Subcutaneous preadipocyte (primary cell): ENCODE results near the gene EXOSC7. TPM values are rescaled to one million over a fixed set of nuclear protein-coding genes. Genes with fewer than 3 reads are reported as not detected.

Experiments used
- small RNA-seq: library from RNA; depleted of rRNA; stranded (forward); fragments of <200 nt; gene quantifications from one replicate; pipeline ENCODE3, GENCODE V24; 2012
- total RNA-seq: library from RNA; depleted of rRNA; stranded (reverse); fragments of >200 nt; gene quantifications from 2 replicates; pipeline ENCODE4 v1.2.3, GENCODE V29; 2012

Gene EXOSC7
- 37.5 and 40.4 TPM in 2 replicates for total RNA-seq

GRCh38 chr3:44976002-44976815 is at the start of gene EXOSC7, which contains the start of gene ZDHHC3:
TSS of gene EXOSC7 (plus strand) at chr3:44976244. CDS start at chr3:44976278, 34 bp downstream.
TSS of gene ZDHHC3 (minus strand) at chr3:44976174. CDS start at chr3:44959436, 16,738 bp downstream.

DNA sequence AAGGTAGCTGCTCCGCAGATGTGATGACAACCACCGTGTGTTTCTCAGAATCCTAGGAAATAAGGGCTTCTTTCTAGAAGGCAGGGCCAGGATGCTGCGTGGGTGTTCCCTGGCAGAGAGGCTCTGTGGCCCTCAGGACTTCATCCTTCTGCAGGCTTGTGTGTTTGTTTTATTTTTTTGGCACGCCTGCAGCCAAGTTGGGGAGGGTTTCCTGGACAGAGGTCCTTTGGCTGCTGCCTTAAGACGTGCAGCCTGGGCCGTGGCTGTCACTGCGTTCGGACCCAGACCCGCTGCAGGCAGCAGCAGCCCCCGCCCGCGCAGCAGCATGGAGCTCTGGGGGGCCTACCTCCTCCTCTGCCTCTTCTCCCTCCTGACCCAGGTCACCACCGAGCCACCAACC is 50.0 kb downstream of the EXOSC7 start, which contains the start of gene CLEC3B:
CLEC3B (plus strand) TSS at position 266 of the 400 bp plus-strand sequence; CDS start at position 326, 60 bp downstream.

Small RNA genes lying within 50 kb of the gene (small RNA-seq; reads per million reads assigned to genes)
- not detected for gene RNU5B-3P

Other genes starting within 250 kb of the EXOSC7 start
- gene ZNF501, start 246.6 kb upstream of the EXOSC7 start, total RNA-seq = 4.3 and 6.6 TPM in 2 replicates
- 21.3 and 26.8 TPM in 2 replicates for gene KIAA1143, start 214.6 kb upstream of the EXOSC7 start, total RNA-seq
- gene KIF15, start 214.4 kb upstream of the EXOSC7 start, total RNA-seq = 10.7 and 17.4 TPM in 2 replicates
- 11.3 and 17.6 TPM in 2 replicates for gene TMEM42, start 114.3 kb upstream of the EXOSC7 start, total RNA-seq
- under 0.01 and 0.39 TPM in 2 replicates for gene TGM4, start 101.6 kb upstream of the EXOSC7 start, total RNA-seq
- 64.5 and 87.8 TPM in 2 replicates for gene ZDHHC3, start 70 bp upstream of the EXOSC7 start, total RNA-seq
- 33.4 and 48.5 TPM in 2 replicates for gene CLEC3B, start 50.1 kb downstream of the EXOSC7 start, total RNA-seq
- gene CDCP1, start 170.1 kb downstream of the EXOSC7 start, total RNA-seq = 19.1 and 27.4 TPM in 2 replicates